SKM-1 treated with dmso at 0.1 percent for 144 hours (cell line): ENCODE data around the gene CCDC144A.
"Not testable (repeated sequence)": the region's sequence is repeated elsewhere in the genome, so short reads cannot be mapped to it uniquely, and the experiment has no call there.

Experiments
- DNase-seq: peaks from one replicate; lab custom pipeline; 2025; ENCODE audit not compliant: unreplicated experiment; lab: John Stamatoyannopoulos, UW

CCDC144A gene

GRCh38 chr17:16750515-16750914 is 60.5 kb downstream of the CCDC144A start:
- DNase-seq = not testable (repeated sequence)

GRCh38 chr17:16751224-16751923 is 61.3 kb downstream of the CCDC144A start:
- DNase-seq = peak; percentile 24

GRCh38 chr17:16751924-16752287 is 61.9 kb downstream of the CCDC144A start:
- DNase-seq = not testable (repeated sequence)

- DNase-seq = not testable (repeated sequence)
Measured at GRCh38 chr17:16757520-16757919, 67.5 kb downstream of the CCDC144A start.

- DNase-seq = not testable (repeated sequence)
Measured at GRCh38 chr17:16758177-16758576, 68.1 kb downstream of the CCDC144A start.

GRCh38 chr17:16768290-16769175 is 78.5 kb downstream of the CCDC144A start:
- DNase-seq = not testable (repeated sequence)

- DNase-seq = not testable (repeated sequence)
Measured at GRCh38 chr17:16772394-16773145, 82.5 kb downstream of the CCDC144A start.

GRCh38 chr17:16773146-16773522 is 83.1 kb downstream of the CCDC144A start:
- DNase-seq = not testable (repeated sequence)

GRCh38 chr17:16787851-16788250 is 97.8 kb downstream of the CCDC144A start:
- DNase-seq = not testable (repeated sequence)

- DNase-seq = not testable (repeated sequence)
Measured at GRCh38 chr17:16788889-16789536, 99.0 kb downstream of the CCDC144A start.

GRCh38 chr17:16789622-16790021 is 99.6 kb downstream of the CCDC144A start:
- not testable (repeated sequence) for DNase-seq

GRCh38 chr17:16790313-16790871 is 100.4 kb downstream of the CCDC144A start:
- DNase-seq = not testable (repeated sequence)

- DNase-seq = not testable (repeated sequence)
Measured at GRCh38 chr17:16794215-16794614, 104.2 kb downstream of the CCDC144A start.

GRCh38 chr17:16795894-16796293 is 105.9 kb downstream of the CCDC144A start:
- DNase-seq = not testable (repeated sequence)

- DNase-seq = not testable (repeated sequence)
Measured at GRCh38 chr17:16804851-16805250, 114.8 kb downstream of the CCDC144A start.

GRCh38 chr17:16806599-16806998 is 116.6 kb downstream of the CCDC144A start:
- DNase-seq = not testable (repeated sequence)

- not testable (repeated sequence) for DNase-seq
Measured at GRCh38 chr17:16807620-16808019, 117.6 kb downstream of the CCDC144A start.

- DNase-seq = not testable (repeated sequence)
Measured at GRCh38 chr17:16810236-16810635, 120.2 kb downstream of the CCDC144A start.

GRCh38 chr17:16812126-16812525 is 122.1 kb downstream of the CCDC144A start:
- not testable (repeated sequence) for DNase-seq

GRCh38 chr17:16814439-16814838 is 124.4 kb downstream of the CCDC144A start:
- no peak for DNase-seq
